ENCODE data around the gene SEMA6B.

DNA sequence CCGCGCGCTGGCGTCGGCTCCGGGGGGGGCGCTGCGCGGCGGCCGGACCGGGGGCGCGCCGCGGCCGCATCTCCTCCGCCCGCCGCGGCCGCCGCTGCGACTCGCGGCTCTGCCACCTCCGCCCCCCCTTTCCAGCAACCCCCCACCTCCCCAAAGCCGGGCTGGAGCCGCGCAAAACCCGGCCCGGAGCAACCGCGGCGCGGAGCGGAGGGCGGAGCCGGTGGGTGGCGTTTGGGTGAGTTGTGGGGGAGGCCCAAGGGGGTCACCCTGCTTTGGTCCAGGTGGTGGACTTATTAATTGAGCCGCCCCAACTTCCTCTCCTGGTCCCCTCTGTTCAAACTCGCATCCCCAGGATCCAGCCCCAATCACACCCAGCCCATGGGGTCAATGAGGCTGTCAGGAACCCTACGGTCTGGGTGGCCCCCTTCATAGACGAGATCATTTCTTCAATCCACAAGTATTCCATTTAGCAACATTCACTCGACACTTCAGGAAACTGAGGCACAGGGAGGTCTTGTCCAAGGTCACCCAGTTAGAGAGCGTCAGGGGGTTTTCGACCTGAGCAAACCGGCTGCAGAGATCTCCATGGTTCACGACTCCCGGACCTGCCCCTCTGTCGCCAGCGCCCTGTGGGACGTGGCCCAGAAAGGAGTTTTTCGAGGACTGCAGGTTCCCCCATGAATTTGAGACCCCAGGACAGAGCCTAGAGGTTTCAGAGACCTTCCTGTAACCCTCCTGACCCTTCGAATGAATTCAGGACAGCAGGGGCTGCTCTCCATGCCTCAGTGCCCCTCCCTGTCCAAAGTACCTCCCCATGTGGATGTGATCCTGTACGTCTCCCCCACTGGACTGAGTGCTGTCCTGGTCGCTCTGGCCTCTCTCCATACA is 22.4 kb upstream of the SEMA6B start:
- TF ChIP-seq, protein P1, sequence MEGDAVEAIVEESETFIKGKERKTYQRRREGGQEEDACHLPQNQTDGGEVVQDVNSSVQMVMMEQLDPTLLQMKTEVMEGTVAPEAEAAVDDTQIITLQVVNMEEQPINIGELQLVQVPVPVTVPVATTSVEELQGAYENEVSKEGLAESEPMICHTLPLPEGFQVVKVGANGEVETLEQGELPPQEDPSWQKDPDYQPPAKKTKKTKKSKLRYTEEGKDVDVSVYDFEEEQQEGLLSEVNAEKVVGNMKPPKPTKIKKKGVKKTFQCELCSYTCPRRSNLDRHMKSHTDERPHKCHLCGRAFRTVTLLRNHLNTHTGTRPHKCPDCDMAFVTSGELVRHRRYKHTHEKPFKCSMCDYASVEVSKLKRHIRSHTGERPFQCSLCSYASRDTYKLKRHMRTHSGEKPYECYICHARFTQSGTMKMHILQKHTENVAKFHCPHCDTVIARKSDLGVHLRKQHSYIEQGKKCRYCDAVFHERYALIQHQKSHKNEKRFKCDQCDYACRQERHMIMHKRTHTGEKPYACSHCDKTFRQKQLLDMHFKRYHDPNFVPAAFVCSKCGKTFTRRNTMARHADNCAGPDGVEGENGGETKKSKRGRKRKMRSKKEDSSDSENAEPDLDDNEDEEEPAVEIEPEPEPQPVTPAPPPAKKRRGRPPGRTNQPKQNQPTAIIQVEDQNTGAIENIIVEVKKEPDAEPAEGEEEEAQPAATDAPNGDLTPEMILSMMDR (IDR thresholded peaks at IDR 0.05; ENCODE audit: extremely low read depth in 1 of 2, insufficient read depth in 1 of 2, low read depth in 1 of 2, low read length in 2 of 2), result no peak
- TF ChIP-seq POLR2A (IDR thresholded peaks at IDR 0.05; ENCODE audit: low read depth, low read length) (no peak), POLR2AphosphoS5 (IDR thresholded peaks at IDR 0.05; ENCODE audit: insufficient read depth, low read depth, low read length) (no peak), JUN (IDR thresholded peaks at IDR 0.05; ENCODE audit: borderline replicate concordance, insufficient read depth, insufficient read length, low read depth) (no peak), FOS (IDR thresholded peaks at IDR 0.05; ENCODE audit: borderline replicate concordance, insufficient read depth, low read length) (no peak), EZH2 (IDR thresholded peaks at IDR 0.05; ENCODE audit: borderline replicate concordance, low read depth, low read length, severe bottlenecking) (no peak), MYC (IDR thresholded peaks at IDR 0.05; ENCODE audit: low read depth, low read length) (no peak)
- TF ChIP-seq, protein P2, sequence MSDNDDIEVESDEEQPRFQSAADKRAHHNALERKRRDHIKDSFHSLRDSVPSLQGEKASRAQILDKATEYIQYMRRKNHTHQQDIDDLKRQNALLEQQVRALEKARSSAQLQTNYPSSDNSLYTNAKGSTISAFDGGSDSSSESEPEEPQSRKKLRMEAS (IDR thresholded peaks at IDR 0.05; ENCODE audit: insufficient read depth, insufficient read length), result no peak

Measured in endothelial cell of umbilical vein (primary cell).